K562 (cell line): ENCODE measurements around the gene YIPF4. TPM values are rescaled to one million over a fixed set of nuclear protein-coding genes. Genes with fewer than 3 reads are reported as not detected.

Experiments
- ATAC-seq: fragments of 200-7000 bp; cut with Tn5 transposase; 3 replicates; pipeline ENCODE4 v1.9.1; 2020; ENCODE audit warnings: moderate library complexity
- BruUV-seq: library from RNA; stranded (reverse); fragments of 400-500 nt; replicated peaks from 2 replicates; lab custom pipeline; 2021; lab: Mats Ljungman, UMichigan
- CTCF ChIA-PET: fragments of 300-600 bp; formaldehyde crosslinking; extraction: SDS; loops from one replicate; lab custom pipeline; 2021; ENCODE audit warnings: low intra/inter-chr PET ratio; lab: Yijun Ruan, JAX
- POLR2A ChIA-PET: fragments of 300-600, 350-650 bp; sonication (Branson Sonifier 250); formaldehyde crosslinking; extraction: SDS; loops from one replicate; lab custom pipeline; 2021; ENCODE audit warnings: antibody characterized with exemption, inconsistent platforms; lab: Yijun Ruan, JAX
- DNase-seq, 4 experiments: peaks; one replicate each; pipeline versions ENCODE4 v3.0.0 to v3.0.0-alpha.2; 2011 to 2018; ENCODE audit warnings: low spot score in 3 of 4, mixed read lengths in 3 of 4; ENCODE audit errors: extremely low read depth in 1 of 4
- FAIRE-seq: peaks from 2 replicates; lab custom pipeline; 2011; peaks lifted over from hg19 to GRCh38; lab: Jason Lieb, UNC
- H2AFZ ChIP-seq: 2 replicates; pipeline ENCODE4 v1.6.0; 2011; ENCODE audit warnings: low read depth, low read length, control low read depth, inconsistent platforms
- H3K27ac ChIP-seq: fragments of 200-600 bp; 3 replicates; pipeline ENCODE4 v1.8.0; 2011; ENCODE audit warnings: low read depth, mild to moderate bottlenecking, control low read depth, inconsistent platforms, low read length, moderate library complexity, mixed read lengths; ENCODE audit errors: extremely low read depth
- H3K27me3 ChIP-seq, 2 experiments: fragments of 300-600 bp in 1 of 2; 2 replicates in 1 of 2; 3 replicates in 1 of 2; pipeline versions ENCODE4 v1.6.0 to v1.8.0; 2011; ENCODE audit warnings: inconsistent platforms in 2 of 2, low read length in 2 of 2, mild to moderate bottlenecking in 1 of 2, mixed read lengths in 1 of 2, moderate library complexity in 1 of 2; ENCODE audit not compliant: control insufficient read depth in 2 of 2, insufficient read depth in 2 of 2
- H3K36me3 ChIP-seq: fragments of 300-600 bp; 3 replicates; pipeline ENCODE4 v1.8.0; 2011; ENCODE audit warnings: mild to moderate bottlenecking, low read length, inconsistent platforms; ENCODE audit not compliant: control insufficient read depth, insufficient read depth
- H3K4me1 ChIP-seq, 2 experiments: fragments of 200-600 bp in 1 of 2; replicated peaks in 1 of 2; 2 replicates in 1 of 2; 3 replicates in 1 of 2; pipeline versions ENCODE4 v1.5.1 to v1.8.0; 2011; ENCODE audit warnings: inconsistent platforms in 2 of 2, low read length in 2 of 2, mild to moderate bottlenecking in 1 of 2, mixed read lengths in 1 of 2, moderate library complexity in 1 of 2; ENCODE audit not compliant: control insufficient read depth in 2 of 2, insufficient read depth in 2 of 2
- H3K4me2 ChIP-seq: 2 replicates; pipeline ENCODE4 v1.6.1; 2011; ENCODE audit warnings: low read length, control low read depth, inconsistent platforms, mixed read lengths; ENCODE audit not compliant: insufficient read depth
- H3K4me3 ChIP-seq: fragments of 200-600 bp; sonication (generic), shearing (Covaris generic); 2 replicates; pipeline ENCODE4 v1.5.1; 2016; ENCODE audit warnings: control low read depth, inconsistent platforms
- H3K79me2 ChIP-seq: fragments of 200-600 bp; 3 replicates; pipeline ENCODE4 v1.8.0; 2011; ENCODE audit warnings: low read length, inconsistent platforms; ENCODE audit not compliant: control insufficient read depth, insufficient read depth
- H3K9ac ChIP-seq, 2 experiments: 2 replicates each; pipeline versions ENCODE4 v1.6.0 to v1.6.1; 2011; ENCODE audit warnings: low read depth in 2 of 2, low read length in 2 of 2, control low read depth in 1 of 2, inconsistent platforms in 1 of 2, mild to moderate bottlenecking in 1 of 2, mixed read lengths in 1 of 2; ENCODE audit not compliant: insufficient read depth in 1 of 2
- H3K9me1 ChIP-seq: one replicate; pipeline ENCODE4 v1.6.0; 2011; ENCODE audit warnings: inconsistent platforms, mild to moderate bottlenecking, low read length, moderate library complexity; ENCODE audit not compliant: control insufficient read depth, insufficient read depth
- H3K9me3 ChIP-seq: replicated peaks from 2 replicates; pipeline ENCODE4 v1.5.1; 2011; ENCODE audit warnings: low read depth, low read length, inconsistent platforms; ENCODE audit not compliant: control insufficient read depth, insufficient read depth
- H4K20me1 ChIP-seq: replicated peaks from 2 replicates; pipeline ENCODE4 v1.6.1; 2011; ENCODE audit warnings: low read length, inconsistent platforms, mixed read lengths; ENCODE audit not compliant: control insufficient read depth, insufficient read depth
- CBFA2T2 ChIP-seq: fragments of 450-650 bp; conservative IDR thresholded peaks from 2 replicates; pipeline ENCODE4 v1.6.1; 2017; ENCODE audit warnings: mild to moderate bottlenecking
- HMG20B ChIP-seq: fragments of 250-450 bp; sonication (Bioruptor Pico); IDR thresholded peaks from 2 replicates; pipeline ENCODE4 v1.5.0; 2021; ENCODE audit warnings: mild to moderate bottlenecking
- MCM2 ChIP-seq: fragments of 450-650 bp; IDR thresholded peaks from 2 replicates; pipeline ENCODE4 v1.6.1; 2017; ENCODE audit warnings: low read depth, mild to moderate bottlenecking
- MTA3 ChIP-seq: fragments of 450-650 bp; formaldehyde crosslinking; IDR thresholded peaks from 2 replicates; pipeline ENCODE4 v1.6.1; 2017; ENCODE audit warnings: mild to moderate bottlenecking, borderline replicate concordance
- RBM39 ChIP-seq: fragments of 200-400 bp; formaldehyde crosslinking; optimal IDR thresholded peaks from 2 replicates; pipeline ENCODE3; 2018; ENCODE audit warnings: low read depth, low read length
- SMARCE1 ChIP-seq: fragments of 450-650 bp; IDR thresholded peaks from 2 replicates; pipeline ENCODE4 v1.7.1; 2016; ENCODE audit warnings: mild to moderate bottlenecking
- STAG1 ChIP-seq: sonication (generic); formaldehyde crosslinking; IDR thresholded peaks from 2 replicates; pipeline ENCODE4 v1.5.0; 2020; ENCODE audit warnings: missing genetic modification reagents, borderline replicate concordance
- TBL1XR1 ChIP-seq, 2 experiments: IDR thresholded peaks; 2 replicates each; pipeline ENCODE4 v1.6.1; 2012; ENCODE audit warnings: improper control_type of control experiment in 2 of 2, low read length in 2 of 2, mild to moderate bottlenecking in 1 of 2
- ZBTB7A ChIP-seq: IDR thresholded peaks from 2 replicates; pipeline ENCODE4 v1.6.1; 2011; ENCODE audit warnings: low read depth, mild to moderate bottlenecking, low read length, moderate library complexity, borderline replicate concordance; ENCODE audit not compliant: control insufficient read depth
- ZNF143 ChIP-seq: sonication (generic); formaldehyde crosslinking; IDR thresholded peaks from 2 replicates; pipeline ENCODE4 v1.9.0; 2022; ENCODE audit warnings: mild to moderate bottlenecking, missing genetic modification reagents
- ZNF232 ChIP-seq: sonication (generic); formaldehyde crosslinking; IDR thresholded peaks from 2 replicates; pipeline ENCODE4 v1.8.0; 2022; ENCODE audit warnings: mild to moderate bottlenecking, missing genetic modification reagents
- WGBS: fragments of 100-300 bp; shearing (Covaris generic); methylation state at CpG from one replicate; pipeline ENCODE4 v1.1.6; 2016; ENCODE audit warnings: low coverage, mixed read lengths; ENCODE audit not compliant: insufficient coverage; ENCODE audit errors: missing lambda C conversion rate; 5-methylcytosine and 5-hydroxymethylcytosine counted together
- in situ Hi-C: fragments of 300-500 bp; cut with MboI; formaldehyde crosslinking; loops from 4 replicates; pipeline ENCODE4 v1.15.0; 2018; ENCODE audit warnings: inconsistent platforms, mixed read lengths
- intact Hi-C: fragments of 100-400 bp; cut with micrococcal nuclease; formaldehyde crosslinking; loops from 2 replicates; pipeline ENCODE4 v1.14.2; 2022
- polyA plus RNA-seq, 8 experiments: library from polyadenylated mRNA; depleted of rRNA in 4 of 8; stranded (reverse) in 5 of 8; unstranded in 3 of 8; fragments of >200 nt; fragmentation: Nextera tagmentation in 2 of 8; fragmentation: Illumina TruSeq in 1 of 8; extraction: Ambion mirVana in 2 of 8; extraction: Trizol in 1 of 8; gene quantifications; 2 replicates each; pipeline versions ENCODE4 v1.2.1 to v1.2.3, GENCODE V29; 2011 to 2014; ENCODE audit warnings: inconsistent platforms in 1 of 8, missing spikeins in 1 of 8
- total RNA-seq, 7 experiments: library from RNA; depleted of rRNA in 6 of 7; stranded (reverse); fragments of >200 nt in 6 of 7; fragmentation: Illumina TruSeq in 2 of 7; extraction: Trizol in 2 of 7; gene quantifications; 2 replicates each; pipeline versions ENCODE4 v1.2.1 to v1.2.3, GENCODE V29; 2011 to 2021; ENCODE audit warnings: low replicate concordance in 1 of 7
- TF ChIP-seq, protein P1 (sequence below), 2 experiments: IDR thresholded peaks; 2 replicates each; pipeline ENCODE4 v1.6.1; 2012; ENCODE audit warnings: improper control_type of control experiment in 2 of 2, low read depth in 2 of 2, low read length in 2 of 2, borderline replicate concordance in 1 of 2
- TF ChIP-seq, protein P2 (sequence below): fragments of 250-450 bp; sonication (Bioruptor Pico); IDR thresholded peaks from 2 replicates; pipeline ENCODE4 v1.5.0; 2021; ENCODE audit warnings: mild to moderate bottlenecking, borderline replicate concordance

The YIPF4 gene
- total and polyA plus RNA-seq, 9 of the 15 experiments (the other 6 are each of a cell fraction or from before 2014, with no cell fraction given), result 4.9 to 46.9 (median 17.5) TPM

DNA sequence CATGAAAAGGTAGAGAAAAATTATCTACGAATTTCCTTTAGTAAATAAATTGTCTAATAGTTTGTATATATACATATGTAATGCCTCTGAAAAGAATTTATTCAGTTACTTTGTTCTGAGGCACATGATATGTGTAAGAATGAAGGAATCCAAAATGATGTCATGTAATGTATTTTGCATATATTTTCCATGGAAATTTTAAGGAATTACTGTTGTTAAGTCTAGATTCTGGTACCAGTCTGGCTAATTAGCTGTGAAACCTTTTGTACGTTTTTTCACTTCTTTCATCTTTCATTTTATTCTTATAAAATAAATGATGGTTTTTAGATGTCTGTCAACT is 12.3 kb downstream of the YIPF4 start:
- intact Hi-C loops, result no loop called here
- no peak overlapping the region for H3K4me3 ChIP-seq
- peaks cover 15% of the 10 kb centered on the region; the same call in 1 of the 3 replicates for H3K36me3 ChIP-seq
- no peak overlapping the region for H3K27ac ChIP-seq
- CTCF ChIA-PET, result no interaction called here
- no peaks in the 10 kb centered on the region for H3K9me1 ChIP-seq
- H2AFZ ChIP-seq, result no peak overlapping the region
- no peak for TF ChIP-seq HMG20B (CRISPR knock-in tag)
- TF ChIP-seq STAG1 (CRISPR knock-in tag), result no peak
- no peak for TF ChIP-seq CBFA2T2
- no peak for TF ChIP-seq ZNF143 (CRISPR knock-in tag)
- no peaks in the 10 kb centered on the region for H3K27me3 ChIP-seq
- in situ Hi-C loops, result no loop called here
- no peaks in the 10 kb centered on the region for H3K4me1 ChIP-seq
- DNase-seq (no peak), ATAC-seq (no peak), FAIRE-seq (no peak)
- peaks cover 15% of the 10 kb centered on the region; the same call in 2 of the 3 replicates for H3K79me2 ChIP-seq
- no TSS peak for BruUV-seq
- POLR2A ChIA-PET, result interaction anchor here (1.1 to 1.3 kb wide), 3 partner anchors 8 to 20 kb away, joined by 4 to 6 read pairs (median 5); no protein-coding TSS in a partner anchor
- H4K20me1 ChIP-seq, result no peaks in the 10 kb centered on the region
- no peaks in the 10 kb centered on the region for H3K9me3 ChIP-seq
- WGBS, result 91% methylated on average over 2 of the region's 2 CpGs
- no peak overlapping the region for H3K9ac ChIP-seq
- no peak overlapping the region for H3K4me2 ChIP-seq

DNA sequence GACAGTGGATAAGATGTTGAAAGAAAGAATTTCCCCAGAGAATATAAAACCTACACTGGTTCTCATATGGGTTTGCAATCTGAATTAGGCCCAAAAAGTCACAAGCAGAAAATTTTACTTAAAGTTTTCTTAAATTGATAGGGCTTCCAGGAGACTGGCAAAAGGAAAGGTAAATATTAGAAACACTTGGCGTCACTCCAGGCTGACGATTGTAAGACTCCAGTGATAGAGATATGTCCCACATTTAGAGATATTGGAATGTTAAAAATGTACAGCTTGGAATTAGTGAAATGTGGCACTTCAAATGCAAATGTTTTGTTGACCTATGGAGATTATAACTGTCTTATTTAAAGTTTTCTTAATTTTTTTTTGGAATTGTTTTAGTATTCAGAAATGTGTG is 14.0 kb downstream of the YIPF4 start:
- WGBS, result 78% methylated on average over 2 of the region's 2 CpGs
- BruUV-seq, result no TSS peak
- Histone ChIP-seq H2AFZ (no peak overlapping the region), H4K20me1 (no peaks in the 10 kb centered on the region), H3K36me3 (peaks cover 12% of the 10 kb centered on the region; the same call in 1 of the 3 replicates), H3K4me3 (no peak overlapping the region), H3K27ac (no peak overlapping the region), H3K79me2 (peaks cover 14% of the 10 kb centered on the region; the same call in 2 of the 3 replicates), H3K9me1 (no peaks in the 10 kb centered on the region), H3K9ac (no peak overlapping the region), H3K9me3 (no peaks in the 10 kb centered on the region), H3K4me1 (no peaks in the 10 kb centered on the region), H3K4me2 (no peak overlapping the region), H3K27me3 (no peaks in the 10 kb centered on the region)
- FAIRE-seq (no peak), DNase-seq (no peak), ATAC-seq (no peak)
- ChIA-PET POLR2A (no interaction called here), CTCF (no interaction called here)
- in situ Hi-C loops (no loop called here), intact Hi-C loops (no loop called here)
- TF ChIP-seq, protein P1, sequence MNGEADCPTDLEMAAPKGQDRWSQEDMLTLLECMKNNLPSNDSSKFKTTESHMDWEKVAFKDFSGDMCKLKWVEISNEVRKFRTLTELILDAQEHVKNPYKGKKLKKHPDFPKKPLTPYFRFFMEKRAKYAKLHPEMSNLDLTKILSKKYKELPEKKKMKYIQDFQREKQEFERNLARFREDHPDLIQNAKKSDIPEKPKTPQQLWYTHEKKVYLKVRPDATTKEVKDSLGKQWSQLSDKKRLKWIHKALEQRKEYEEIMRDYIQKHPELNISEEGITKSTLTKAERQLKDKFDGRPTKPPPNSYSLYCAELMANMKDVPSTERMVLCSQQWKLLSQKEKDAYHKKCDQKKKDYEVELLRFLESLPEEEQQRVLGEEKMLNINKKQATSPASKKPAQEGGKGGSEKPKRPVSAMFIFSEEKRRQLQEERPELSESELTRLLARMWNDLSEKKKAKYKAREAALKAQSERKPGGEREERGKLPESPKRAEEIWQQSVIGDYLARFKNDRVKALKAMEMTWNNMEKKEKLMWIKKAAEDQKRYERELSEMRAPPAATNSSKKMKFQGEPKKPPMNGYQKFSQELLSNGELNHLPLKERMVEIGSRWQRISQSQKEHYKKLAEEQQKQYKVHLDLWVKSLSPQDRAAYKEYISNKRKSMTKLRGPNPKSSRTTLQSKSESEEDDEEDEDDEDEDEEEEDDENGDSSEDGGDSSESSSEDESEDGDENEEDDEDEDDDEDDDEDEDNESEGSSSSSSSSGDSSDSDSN (IDR thresholded peaks at IDR 0.05; ENCODE audit: borderline replicate concordance in 1 of 2, low read depth in 2 of 2, low read length in 2 of 2), result no peak
- no peak for TF ChIP-seq MTA3
- TF ChIP-seq, protein P2, sequence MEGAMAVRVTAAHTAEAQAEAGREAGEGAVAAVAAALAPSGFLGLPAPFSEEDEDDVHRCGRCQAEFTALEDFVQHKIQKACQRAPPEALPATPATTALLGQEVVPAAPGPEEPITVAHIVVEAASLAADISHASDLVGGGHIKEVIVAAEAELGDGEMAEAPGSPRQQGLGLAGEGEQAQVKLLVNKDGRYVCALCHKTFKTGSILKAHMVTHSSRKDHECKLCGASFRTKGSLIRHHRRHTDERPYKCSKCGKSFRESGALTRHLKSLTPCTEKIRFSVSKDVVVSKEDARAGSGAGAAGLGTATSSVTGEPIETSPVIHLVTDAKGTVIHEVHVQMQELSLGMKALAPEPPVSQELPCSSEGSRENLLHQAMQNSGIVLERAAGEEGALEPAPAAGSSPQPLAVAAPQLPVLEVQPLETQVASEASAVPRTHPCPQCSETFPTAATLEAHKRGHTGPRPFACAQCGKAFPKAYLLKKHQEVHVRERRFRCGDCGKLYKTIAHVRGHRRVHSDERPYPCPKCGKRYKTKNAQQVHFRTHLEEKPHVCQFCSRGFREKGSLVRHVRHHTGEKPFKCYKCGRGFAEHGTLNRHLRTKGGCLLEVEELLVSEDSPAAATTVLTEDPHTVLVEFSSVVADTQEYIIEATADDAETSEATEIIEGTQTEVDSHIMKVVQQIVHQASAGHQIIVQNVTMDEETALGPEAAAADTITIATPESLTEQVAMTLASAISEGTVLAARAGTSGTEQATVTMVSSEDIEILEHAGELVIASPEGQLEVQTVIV (CRISPR knock-in tag), result no peak
- TF ChIP-seq RBM39, result no peak
- no peak for TF ChIP-seq MCM2
- TF ChIP-seq SMARCE1, result no peak
- TF ChIP-seq ZNF232 (CRISPR knock-in tag), result no peak
- no peak for TF ChIP-seq TBL1XR1 (IDR thresholded peaks at IDR 0.05; ENCODE audit: low read length in 2 of 2)
- TF ChIP-seq ZBTB7A, result no peak
